Natural killer cell (primary cell): ENCODE results near the gene ZRANB1. TPM values are rescaled to one million over a fixed set of nuclear protein-coding genes. Genes with fewer than 3 reads are reported as not detected.

Experiments used
- ATAC-seq, 3 donors: fragments of 150-1000 bp in 2 of 3; fragments of 200-7000 bp in 1 of 3; cut with Tn5 transposase; 1 replicate in 1 of 3; 2 replicates in 2 of 3; pipeline ENCODE4 v1.10.0; 2021; ENCODE audit warnings: mild to moderate bottlenecking in 2 of 3, moderate library complexity in 2 of 3
- DNase-seq, 2 donors: peaks; one replicate each; pipeline versions ENCODE4 v3.0.0 to v3.0.0-alpha.2; 2013 to 2021; ENCODE audit warnings: mixed read lengths in 1 of 2
- H3K27ac ChIP-seq: one replicate; pipeline ENCODE4 v1.5.1; 2013; ENCODE audit warnings: mild to moderate bottlenecking, low read length
- H3K27me3 ChIP-seq: one replicate; pipeline ENCODE4 v1.6.1; 2013; ENCODE audit warnings: low read length; ENCODE audit not compliant: control insufficient read depth, insufficient read depth
- H3K36me3 ChIP-seq: one replicate; pipeline ENCODE4 v1.6.1; 2013; ENCODE audit warnings: low read length; ENCODE audit not compliant: control insufficient read depth, insufficient read depth
- H3K4me1 ChIP-seq: one replicate; pipeline ENCODE4 v1.6.1; 2013; ENCODE audit warnings: low read length; ENCODE audit not compliant: control insufficient read depth, insufficient read depth
- H3K4me3 ChIP-seq: one replicate; pipeline ENCODE4 v1.5.1; 2013; ENCODE audit warnings: low read length
- H3K9me3 ChIP-seq: one replicate; pipeline ENCODE4 v1.6.1; 2013; ENCODE audit warnings: low read length; ENCODE audit not compliant: control insufficient read depth, insufficient read depth
- H3K27ac Mint-ChIP-seq, 2 donors: one replicate each; pipeline ENCODE4 v1.8.0; 2022; ENCODE audit warnings: mild to moderate bottlenecking in 2 of 2, mixed read lengths in 2 of 2, moderate library complexity in 1 of 2
- H3K27me3 Mint-ChIP-seq, 2 donors: one replicate each; pipeline ENCODE4 v1.8.0; 2022; ENCODE audit warnings: low read depth in 2 of 2, mixed read lengths in 2 of 2
- H3K36me3 Mint-ChIP-seq: one replicate; pipeline ENCODE4 v1.8.0; 2022; ENCODE audit warnings: mixed read lengths
- H3K4me1 Mint-ChIP-seq, 2 donors: one replicate each; pipeline ENCODE4 v1.8.0; 2022; ENCODE audit warnings: mixed read lengths in 2 of 2
- H3K4me3 Mint-ChIP-seq: one replicate; pipeline ENCODE4 v1.8.0; 2022; ENCODE audit warnings: mild to moderate bottlenecking, moderate library complexity, mixed read lengths
- H3K9me3 Mint-ChIP-seq, 2 donors: one replicate each; pipeline ENCODE4 v1.8.0; 2022; ENCODE audit warnings: mixed read lengths in 2 of 2
- WGBS: methylation state at CpG from one replicate; pipeline ENCODE4 v1.1.7; 2013; ENCODE audit warnings: missing lambda C conversion rate; ENCODE audit not compliant: insufficient coverage; 5-methylcytosine and 5-hydroxymethylcytosine counted together
- intact Hi-C: fragments of 100-400 bp; cut with micrococcal nuclease; formaldehyde crosslinking; loops from one replicate; pipeline ENCODE4 v1.14.2; 2022
- total RNA-seq, 4 donors: library from RNA; stranded (reverse); fragments of 120-200 nt in 1 of 4; gene quantifications; one replicate each; pipeline versions ENCODE4 v1.2.3 to v1.2.4, GENCODE V29; 2013 to 2022
- TF ChIP-seq, protein P1 (sequence below): fragments of 200-600 bp; IDR thresholded peaks from one replicate; pipeline ENCODE4 v1.8.0; 2022; ENCODE audit warnings: antibody characterized with exemption

Gene ZRANB1
- total RNA-seq, 3 donors from 2014 or later (not counting 1 experiment from before 2014, with no cell fraction given): 18.0 to 20.5 (median 18.8) TPM

DNA sequence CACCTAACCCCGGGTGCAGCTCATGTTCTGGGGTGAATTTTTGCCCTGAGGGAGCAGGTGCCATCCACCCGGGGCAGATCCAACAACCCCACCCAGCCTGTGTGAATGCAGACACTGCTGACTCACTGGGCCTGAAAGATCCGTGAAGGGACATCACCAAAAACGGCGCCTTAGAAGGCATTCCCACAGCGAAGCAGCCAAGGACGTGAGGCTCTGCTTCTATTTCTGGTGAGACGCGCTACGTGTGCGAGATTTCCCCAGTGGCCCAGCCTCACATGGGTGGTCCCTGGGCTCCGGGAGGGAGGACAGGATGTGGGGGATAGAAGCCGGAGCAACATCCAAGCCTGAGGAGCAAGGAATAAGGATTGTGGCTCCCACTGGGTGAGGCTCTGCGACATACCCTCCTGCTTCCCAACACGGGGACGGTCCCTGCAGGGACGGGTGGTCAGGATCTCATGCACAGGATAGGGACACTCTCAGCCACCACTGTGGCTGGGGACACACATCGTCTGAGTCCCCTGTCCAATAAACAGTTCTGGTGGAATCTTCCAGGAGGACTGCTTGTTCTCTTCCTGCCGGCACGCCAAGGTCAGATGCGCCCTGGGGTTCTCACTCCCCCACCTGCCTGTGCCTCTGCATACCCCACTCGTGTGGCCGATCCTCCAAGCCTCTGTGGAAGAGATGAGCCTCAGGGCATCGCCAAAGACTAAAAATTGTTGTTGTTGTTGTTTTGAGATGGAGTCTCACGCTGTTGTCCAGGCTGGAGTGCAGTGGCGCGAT lies 70.2 kb downstream of the ZRANB1 start:
- H3K36me3 Mint-ChIP-seq: no peaks in the 10 kb centered on the region
- no peak overlapping the region for H3K27ac ChIP-seq
- H3K4me3 Mint-ChIP-seq: no peak overlapping the region
- H3K27ac Mint-ChIP-seq: no peak overlapping the region
- peaks cover 68 to 72% of the 10 kb centered on the region in 2 donors for H3K4me1 Mint-ChIP-seq
- WGBS: 94% methylated on average over 27 of the region's 27 CpGs
- H3K9me3 ChIP-seq: no peaks in the 10 kb centered on the region
- H3K4me1 ChIP-seq: peaks cover 34% of the 10 kb centered on the region
- DNase-seq: no peak
- H3K4me3 ChIP-seq: no peak overlapping the region
- intact Hi-C loops: no loop called here
- ATAC-seq: no peak
- no peaks in the 10 kb centered on the region for H3K9me3 Mint-ChIP-seq
- no peaks in the 10 kb centered on the region for H3K27me3 Mint-ChIP-seq
- H3K27me3 ChIP-seq: no peaks in the 10 kb centered on the region
- TF ChIP-seq, protein P1, sequence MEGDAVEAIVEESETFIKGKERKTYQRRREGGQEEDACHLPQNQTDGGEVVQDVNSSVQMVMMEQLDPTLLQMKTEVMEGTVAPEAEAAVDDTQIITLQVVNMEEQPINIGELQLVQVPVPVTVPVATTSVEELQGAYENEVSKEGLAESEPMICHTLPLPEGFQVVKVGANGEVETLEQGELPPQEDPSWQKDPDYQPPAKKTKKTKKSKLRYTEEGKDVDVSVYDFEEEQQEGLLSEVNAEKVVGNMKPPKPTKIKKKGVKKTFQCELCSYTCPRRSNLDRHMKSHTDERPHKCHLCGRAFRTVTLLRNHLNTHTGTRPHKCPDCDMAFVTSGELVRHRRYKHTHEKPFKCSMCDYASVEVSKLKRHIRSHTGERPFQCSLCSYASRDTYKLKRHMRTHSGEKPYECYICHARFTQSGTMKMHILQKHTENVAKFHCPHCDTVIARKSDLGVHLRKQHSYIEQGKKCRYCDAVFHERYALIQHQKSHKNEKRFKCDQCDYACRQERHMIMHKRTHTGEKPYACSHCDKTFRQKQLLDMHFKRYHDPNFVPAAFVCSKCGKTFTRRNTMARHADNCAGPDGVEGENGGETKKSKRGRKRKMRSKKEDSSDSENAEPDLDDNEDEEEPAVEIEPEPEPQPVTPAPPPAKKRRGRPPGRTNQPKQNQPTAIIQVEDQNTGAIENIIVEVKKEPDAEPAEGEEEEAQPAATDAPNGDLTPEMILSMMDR: no peak
- H3K36me3 ChIP-seq: peaks cover 8% of the 10 kb centered on the region

DNA sequence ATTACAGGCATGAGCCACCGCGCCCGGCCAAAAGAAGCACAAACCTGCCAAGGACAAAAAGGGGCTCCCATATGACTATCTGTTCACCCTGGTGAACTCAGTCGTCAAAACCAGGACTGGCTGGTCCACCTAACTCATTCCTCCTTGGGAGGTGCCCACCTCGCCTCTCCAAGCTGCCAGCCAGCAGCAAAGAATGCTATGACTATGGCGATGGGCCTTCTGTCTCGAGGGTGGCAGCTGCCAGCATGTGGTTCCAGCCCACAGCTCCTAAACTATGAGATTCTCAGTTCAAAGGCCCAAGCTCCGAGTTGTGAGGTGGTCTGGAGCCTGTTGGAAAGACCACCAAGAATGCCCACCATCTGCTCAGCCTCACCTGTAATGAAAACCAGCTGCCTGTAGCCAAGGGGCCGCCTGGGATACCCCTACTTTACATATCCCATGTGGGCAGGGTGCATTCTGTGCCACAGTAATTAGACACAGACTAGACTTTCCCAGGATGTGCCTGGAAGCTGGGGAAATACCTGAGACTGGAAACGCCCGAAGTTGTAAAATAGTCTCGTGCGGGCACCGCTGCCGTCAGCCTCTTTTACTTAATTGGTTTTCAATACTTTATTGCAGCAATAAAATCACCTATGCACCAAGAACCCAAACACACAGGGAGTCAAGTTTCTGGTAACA lies 71.1 kb downstream of the ZRANB1 start:
- H3K9me3 ChIP-seq: no peaks in the 10 kb centered on the region
- DNase-seq (no peak), ATAC-seq (no peak)
- H3K36me3 ChIP-seq: peaks cover 6% of the 10 kb centered on the region
- TF ChIP-seq, protein P1: no peak
- H3K9me3 Mint-ChIP-seq: no peaks in the 10 kb centered on the region
- intact Hi-C loops: no loop called here
- peaks cover 73 to 77% of the 10 kb centered on the region in 2 donors for H3K4me1 Mint-ChIP-seq
- no peak overlapping the region for H3K27ac ChIP-seq
- H3K4me1 ChIP-seq: peaks cover 35% of the 10 kb centered on the region
- H3K27ac Mint-ChIP-seq: no peak overlapping the region
- no peaks in the 10 kb centered on the region for H3K36me3 Mint-ChIP-seq
- no peaks in the 10 kb centered on the region for H3K27me3 Mint-ChIP-seq
- H3K4me3 Mint-ChIP-seq: peak overlapping the region; percentile 40
- no peaks in the 10 kb centered on the region for H3K27me3 ChIP-seq
- 92% methylated on average over 15 of the region's 15 CpGs for WGBS
- H3K4me3 ChIP-seq: no peak overlapping the region

DNA sequence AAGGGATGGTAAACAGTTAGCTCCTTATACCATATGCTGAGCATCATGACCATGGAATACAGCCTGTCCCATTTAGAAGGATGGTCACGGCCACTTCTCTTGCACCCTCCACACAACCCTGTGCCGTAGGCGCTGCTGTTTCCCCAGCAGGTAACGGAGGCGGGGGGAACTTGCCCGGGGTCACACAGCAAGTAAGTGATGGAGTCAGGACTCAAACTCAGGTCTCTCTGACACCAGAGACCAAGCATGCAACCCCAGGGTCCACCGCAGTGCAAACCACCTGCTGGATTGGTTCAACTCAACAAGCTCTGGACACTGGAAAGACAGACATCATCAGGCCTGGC lies 71.6 kb downstream of the ZRANB1 start:
- DNase-seq (no peak), ATAC-seq (no peak)
- intact Hi-C loops: no loop called here
- Histone ChIP-seq H3K4me1 (peaks cover 37% of the 10 kb centered on the region), H3K4me3 (no peak overlapping the region), H3K9me3 (no peaks in the 10 kb centered on the region), H3K36me3 (peaks cover 6% of the 10 kb centered on the region), H3K27ac (no peak overlapping the region), H3K27me3 (no peaks in the 10 kb centered on the region)
- Mint-ChIP-seq H3K9me3 (no peaks in the 10 kb centered on the region), H3K27me3 (no peaks in the 10 kb centered on the region), H3K4me3 (no peak overlapping the region), H3K4me1 (peaks cover 74 to 79% of the 10 kb centered on the region in 2 donors), H3K27ac (no peak overlapping the region), H3K36me3 (no peaks in the 10 kb centered on the region)
- 95% methylated on average over 7 of the region's 7 CpGs for WGBS
- TF ChIP-seq, protein P1: no peak
